Activated CD4-positive, alpha-beta T cell treated with anti-CD3 and anti-CD28 coated beads for 24 hours (primary cell): ENCODE results near the gene ACAD8.
"Not testable (repeated sequence)": the region's sequence is repeated elsewhere in the genome, so short reads cannot be mapped to it uniquely, and the experiment has no call there.

ENCODE experiments used
- DNase-seq, 2 donors: peaks; one replicate each; pipeline ENCODE4 v3.0.0-alpha.2; 2020; ENCODE audit warnings: low read depth in 2 of 2

Gene ACAD8

DNA sequence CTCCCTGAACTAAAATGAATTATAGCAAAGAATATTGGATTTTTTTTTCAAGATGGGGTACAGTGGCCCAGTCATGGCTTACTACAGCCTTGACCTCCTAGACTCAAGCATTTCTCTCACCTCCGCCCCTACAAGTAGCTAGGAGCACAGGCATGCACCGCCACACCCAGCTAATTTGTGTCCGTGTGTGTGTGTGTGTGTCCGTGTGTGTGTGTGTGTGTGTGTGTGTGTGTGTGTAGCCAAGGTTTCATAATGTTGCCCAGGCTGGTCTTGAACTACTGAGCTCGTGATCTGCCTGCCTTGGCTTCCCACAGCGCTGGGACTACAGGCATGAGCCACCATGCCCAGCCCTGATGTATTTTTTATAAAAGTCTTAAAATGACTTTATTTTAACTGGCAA is 12.8 kb upstream of the ACAD8 start:
- no peak for DNase-seq

DNA sequence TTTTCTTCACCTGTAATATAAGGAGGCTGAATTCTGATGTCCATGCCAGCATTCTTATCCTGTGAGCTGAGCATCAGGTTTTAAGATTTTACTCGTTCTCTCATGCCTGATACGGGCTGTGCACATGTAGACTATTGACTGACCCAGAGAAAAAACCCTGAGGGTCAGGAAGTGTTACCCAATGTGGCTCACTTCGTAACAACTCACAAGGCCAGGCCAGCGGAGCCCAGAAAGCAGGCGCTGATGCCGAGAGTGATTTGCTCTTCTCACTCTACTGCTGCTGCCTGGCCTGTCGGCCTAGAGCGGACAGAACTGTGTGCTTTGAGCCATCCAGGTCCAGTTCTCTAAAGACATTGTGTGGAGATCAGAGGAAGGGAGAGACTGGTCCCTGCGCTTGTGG is 11.0 kb upstream of the ACAD8 start:
- DNase-seq, result no peak

DNA sequence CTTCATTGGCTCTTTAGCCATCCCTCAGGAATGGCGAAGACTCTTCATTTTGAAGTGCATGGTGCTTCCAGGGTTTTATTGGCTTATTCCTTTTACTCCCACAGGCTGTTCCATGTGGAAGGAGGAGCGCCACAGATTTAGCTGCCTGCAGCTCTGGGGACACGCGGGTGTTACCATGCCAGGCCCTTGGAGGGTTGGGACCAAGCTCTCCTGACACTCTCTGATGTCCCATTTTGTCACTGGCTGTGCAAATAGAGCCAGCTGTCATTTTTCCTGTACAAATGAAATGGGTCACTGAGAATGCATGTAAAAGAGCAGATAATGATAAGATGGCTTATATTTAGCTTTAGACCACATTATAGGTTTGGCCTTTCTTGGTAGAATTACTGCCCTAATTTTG is 9.5 kb upstream of the ACAD8 start:
- DNase-seq, result no peak

DNA sequence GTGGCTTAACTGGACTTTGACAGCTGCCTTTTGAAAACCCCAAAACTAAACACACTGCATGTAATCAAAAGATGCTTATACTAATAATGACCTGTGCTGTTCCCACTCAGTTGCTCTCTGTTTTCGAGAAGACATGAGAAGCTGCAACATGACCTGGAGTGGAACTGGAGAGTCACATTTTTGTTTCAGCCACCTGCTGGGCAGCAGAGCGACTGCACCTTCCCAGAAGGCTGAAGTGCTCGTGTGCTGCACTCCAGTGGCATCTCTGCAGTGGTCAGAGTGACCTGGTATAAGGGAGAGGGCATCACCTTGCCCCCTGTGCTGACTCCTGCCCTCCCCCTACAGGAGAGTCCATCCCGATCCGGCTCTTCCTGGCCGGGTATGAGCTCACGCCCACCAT is 8.8 kb upstream of the ACAD8 start:
- DNase-seq, result no peak

DNA sequence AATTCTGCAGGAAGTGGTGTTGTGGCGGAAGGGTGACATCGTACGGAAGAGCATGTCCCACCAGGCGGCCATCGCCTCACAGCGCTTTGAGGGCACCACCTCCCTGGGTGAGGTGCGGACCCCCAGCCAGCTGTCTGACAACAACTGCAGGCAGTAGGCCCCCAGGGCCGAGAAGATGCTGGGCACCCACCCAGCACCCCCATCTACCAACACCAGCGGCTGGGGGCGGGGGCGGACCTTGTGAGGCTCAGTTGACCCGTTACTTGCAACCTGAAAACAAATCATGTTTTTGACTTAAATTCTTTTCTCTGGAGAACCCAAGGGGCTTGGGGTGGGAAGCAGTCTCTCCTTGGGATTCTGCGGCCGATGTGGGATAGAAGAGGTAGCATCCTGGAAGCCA is 7.9 kb upstream of the ACAD8 start:
- no peak for DNase-seq

DNA sequence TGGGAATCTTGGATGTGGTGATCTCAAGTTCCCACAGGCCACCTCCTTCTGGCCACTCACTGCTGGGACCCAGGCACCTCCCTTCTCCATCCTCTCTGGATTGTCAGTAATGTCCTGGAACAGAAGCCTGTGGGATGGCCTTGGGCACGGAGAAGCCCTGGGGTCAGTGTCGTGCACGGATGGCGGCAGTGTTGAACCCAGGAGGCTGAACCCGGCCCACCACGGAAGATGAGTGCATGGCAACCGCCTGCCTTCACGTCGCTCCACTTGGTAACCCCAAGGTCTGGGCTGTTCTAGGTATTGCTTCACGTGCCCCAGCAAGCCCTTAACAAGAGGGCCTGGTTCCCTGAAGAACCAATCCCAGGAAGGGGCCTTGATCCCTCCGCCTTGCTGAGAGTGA is 7.3 kb upstream of the ACAD8 start:
- DNase-seq, result no peak

DNA sequence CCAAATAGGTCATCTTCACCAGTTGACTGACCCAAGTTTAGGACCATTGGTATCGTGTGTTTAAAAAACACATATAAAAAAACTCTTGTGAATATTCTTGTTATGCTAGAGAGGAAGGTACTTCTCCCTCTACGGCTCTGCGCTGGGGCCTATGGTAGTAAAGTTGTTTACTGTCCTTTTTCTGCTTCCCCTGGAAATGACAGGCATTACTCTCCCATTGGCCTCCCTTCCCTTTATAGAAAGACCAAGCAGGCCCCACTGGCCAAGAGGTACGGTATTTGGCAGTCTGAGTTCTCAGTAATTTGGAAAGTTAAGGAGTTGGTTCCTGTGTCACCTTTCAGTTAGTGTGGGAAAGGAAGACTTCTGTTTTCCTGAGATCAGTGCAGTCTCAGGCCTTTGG is 6.7 kb upstream of the ACAD8 start:
- no peak for DNase-seq

DNA sequence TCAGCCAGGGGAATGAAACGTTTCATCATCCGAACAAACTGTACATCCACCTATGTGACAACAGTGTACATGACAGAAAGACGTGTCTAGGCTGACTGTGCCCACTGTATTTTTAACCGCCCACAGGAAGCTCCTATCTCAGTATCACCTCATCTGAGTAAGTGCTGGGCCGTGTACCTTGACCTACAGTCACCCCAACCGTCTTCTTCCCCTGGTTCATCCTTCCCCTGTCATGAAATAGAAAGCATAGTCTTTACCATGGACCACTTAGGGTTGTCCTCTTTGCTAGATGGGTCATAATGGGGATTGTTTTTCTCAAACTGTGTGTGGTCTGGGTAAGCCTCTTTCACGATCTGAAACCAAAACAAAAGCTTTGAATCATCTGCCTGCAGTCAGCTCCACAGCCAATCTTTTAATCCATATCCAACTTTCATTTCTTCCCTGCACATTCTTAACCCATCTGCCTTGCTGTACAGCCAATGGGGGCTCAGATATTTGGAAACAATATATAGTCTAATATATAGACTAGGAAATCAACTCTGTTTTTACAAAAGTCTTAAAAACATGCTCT is 4.4 kb upstream of the ACAD8 start:
- no peak for DNase-seq

DNA sequence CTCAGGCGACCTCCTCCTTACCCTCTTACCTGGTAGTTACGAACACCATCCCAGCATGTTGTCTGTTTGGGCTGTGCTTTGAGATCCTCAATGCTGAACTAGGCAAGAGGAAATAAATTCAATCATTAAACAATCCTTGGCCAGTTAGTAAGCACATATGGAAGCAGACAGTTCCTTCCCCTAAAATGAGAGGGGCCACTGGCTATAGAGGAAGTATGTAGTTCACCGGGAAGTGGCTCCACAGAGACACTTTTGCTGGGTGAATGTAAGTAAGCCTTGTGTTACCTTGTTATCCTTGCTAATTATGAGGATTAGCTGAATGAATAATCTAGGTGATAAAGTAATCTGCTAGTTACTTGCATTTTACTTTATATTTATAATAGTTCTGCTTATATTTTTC is 3.1 kb upstream of the ACAD8 start:
- no peak for DNase-seq

DNA sequence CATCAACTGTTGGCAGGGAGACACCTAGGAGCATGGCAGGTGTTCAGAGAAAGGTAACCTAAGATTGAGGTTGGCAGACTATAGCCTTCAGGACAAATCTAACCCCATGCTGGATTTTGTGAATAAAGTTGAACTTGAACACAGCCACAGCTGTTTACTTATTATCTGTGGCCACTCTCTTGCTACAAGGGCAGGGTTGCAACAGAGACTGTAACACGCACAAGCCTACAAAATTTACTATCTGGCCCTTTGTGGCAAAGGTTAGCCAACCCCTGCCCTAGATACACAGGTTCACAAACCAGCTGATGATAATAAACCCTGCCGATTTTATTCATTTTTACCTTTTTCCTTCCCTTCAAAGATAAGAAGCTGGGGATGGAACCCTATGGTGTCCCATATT is 2.7 kb upstream of the ACAD8 start:
- DNase-seq, result no peak

DNA sequence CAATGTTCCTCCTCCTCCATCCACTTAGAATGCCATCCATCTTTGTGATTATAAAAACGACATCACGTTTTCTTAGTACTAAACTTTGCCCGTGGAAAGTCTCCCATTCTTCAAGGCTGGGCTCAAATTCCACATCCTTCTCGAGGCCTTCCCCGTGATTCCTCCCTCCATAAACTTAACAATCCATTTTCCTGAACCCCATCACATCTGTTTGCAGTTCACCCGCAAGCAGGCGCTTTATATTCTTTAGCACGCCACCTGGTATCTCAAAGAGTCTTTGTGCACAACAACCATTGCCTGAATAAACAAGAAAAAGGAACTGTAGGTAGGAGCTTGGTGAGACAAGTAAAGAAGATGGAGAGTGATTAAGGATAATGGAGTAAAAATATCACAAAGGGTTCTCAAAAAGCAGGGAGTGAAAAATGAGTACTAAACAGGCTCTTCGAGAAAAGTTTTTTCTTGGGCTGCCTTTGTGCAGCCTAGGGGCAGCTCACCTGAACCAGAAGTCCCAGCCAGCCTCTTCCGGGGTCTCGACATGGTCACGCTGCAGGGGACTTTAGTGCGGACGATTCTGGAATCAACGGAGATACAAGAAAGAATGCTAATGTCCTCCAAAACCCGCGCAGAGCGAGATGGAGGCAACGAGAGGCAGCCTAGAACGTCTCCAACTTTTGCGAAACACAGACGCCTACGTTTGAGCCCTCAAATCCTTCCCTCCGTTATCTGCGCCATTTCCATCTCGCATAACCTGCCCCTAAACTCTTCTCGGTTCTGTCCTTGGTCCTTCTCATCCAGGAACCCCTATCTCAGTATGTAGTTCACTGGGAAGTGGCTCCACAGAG is 801 bp upstream of the ACAD8 start:
- DNase-seq, result no peak

DNA sequence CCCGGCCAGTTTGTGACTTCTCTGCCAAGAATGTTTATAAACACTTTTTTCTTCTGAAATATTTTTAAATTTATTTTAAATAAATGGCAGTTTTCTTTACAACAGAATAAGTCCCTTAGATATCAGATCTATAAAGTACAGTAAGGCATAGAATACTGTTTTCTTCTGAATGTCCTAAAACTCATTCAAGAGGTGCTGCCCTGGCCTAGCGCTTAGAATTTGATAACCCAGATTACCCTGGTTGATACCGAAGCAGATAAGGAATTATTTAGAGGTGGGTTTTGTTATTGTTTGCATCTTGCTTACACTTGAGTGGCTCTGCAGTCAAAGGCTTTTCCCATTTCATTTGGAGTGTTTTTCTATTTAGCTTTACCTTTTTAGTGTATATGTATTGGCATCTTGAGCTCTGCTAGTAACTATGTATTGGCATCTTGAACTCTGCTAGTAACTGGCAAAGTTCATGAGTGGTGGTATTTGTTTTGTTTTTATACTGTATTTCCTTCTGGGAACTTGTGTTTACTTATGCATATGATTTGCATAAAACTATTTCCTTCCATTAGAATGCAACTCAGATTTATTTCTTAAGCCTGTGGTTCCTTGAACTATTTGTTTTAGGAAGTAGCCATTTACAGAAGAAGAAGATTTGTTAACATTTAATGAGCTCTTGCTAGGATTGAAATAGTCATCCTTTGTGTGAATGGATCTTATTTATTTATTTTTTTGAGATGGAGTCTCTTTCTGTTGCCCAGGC is 1.2 kb downstream of the ACAD8 start:
- DNase-seq, result no peak

DNA sequence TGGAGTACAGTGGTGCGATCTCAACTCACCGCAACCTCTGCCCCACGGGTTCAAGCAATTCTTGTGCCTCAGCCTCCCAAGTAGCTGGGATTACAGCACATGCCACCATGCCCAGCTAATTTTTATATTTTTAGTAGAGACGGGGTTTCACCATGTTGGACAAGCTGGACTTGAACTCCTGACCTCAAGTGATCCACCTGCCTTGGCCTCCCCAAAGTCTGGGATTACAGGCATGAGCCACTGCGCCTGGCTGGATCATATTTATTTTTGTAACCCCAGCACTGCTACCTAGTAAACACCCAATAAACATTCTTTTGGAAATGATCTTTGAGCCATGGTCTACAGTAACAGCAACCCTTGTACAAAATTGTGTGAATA is 1.8 kb downstream of the ACAD8 start:
- not testable (repeated sequence) for DNase-seq

DNA sequence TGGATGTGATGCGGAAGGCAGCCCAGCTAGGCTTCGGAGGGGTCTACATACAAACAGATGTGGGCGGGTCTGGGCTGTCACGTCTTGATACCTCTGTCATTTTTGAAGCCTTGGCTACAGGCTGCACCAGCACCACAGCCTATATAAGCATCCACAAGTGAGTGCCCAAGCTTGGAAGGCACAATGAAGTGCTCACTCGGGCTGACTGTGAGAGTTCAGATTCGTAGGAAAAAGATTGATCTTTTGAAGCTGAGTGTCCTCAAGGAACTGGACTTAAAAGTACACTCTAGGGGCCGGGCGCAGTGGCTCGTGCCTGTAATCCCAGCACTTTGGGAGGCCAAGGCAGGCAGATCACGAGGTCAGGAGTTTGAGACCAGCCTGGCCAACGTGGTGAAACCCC is 3.7 kb downstream of the ACAD8 start:
- DNase-seq, result no peak

DNA sequence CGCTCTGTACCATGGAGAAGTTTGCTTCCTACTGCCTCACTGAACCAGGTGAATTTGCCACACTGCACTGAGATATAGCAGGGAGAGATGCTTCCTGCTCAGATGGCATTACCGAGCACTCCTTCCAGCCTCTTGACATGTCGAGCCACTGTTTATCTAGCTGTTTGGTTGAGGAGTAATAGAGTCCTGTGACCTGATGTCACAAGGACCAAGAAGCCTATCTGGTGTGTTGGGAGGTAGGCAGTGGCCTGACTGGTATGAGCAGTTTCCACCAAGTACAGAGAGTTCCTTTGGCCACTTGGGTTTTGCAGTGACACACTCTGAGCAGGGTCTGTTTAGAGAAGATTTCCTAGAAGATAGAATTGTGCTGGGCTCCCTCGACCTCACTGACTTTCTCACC is 5.2 kb downstream of the ACAD8 start:
- no peak for DNase-seq

DNA sequence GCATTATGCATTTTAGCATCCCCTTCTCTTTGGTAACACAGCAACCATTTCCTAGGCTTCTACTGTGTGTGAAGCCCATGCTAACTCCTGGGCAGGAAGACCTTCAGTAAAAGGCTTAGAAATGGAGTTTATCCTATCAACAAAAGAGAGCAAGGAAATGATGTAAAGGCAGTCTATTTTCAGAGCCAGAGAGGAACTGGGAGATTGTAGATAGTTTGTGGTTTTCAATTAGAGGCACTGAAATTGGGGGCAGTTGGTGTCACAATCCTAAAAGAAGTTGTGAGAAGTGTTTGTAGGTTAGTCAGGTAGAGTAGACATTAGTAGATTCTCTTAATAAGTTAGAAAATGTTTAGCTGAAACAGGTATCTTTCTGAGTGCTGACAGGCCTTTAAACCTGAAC is 7.1 kb downstream of the ACAD8 start:
- no peak for DNase-seq

DNA sequence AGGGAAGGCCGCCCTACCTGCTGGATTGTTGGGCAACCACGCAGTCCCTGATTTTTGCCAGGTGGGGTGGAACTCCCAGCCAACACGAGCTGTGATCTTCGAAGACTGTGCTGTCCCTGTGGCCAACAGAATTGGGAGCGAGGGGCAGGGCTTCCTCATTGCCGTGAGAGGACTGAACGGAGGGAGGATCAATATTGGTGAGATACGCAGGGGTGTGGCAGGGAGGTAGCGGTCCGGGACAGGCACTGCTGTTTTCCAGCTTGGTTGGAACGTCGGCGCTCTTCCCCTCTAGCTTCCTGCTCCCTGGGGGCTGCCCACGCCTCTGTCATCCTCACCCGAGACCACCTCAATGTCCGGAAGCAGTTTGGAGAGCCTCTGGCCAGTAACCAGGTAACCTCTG is 7.6 kb downstream of the ACAD8 start:
- no peak for DNase-seq

DNA sequence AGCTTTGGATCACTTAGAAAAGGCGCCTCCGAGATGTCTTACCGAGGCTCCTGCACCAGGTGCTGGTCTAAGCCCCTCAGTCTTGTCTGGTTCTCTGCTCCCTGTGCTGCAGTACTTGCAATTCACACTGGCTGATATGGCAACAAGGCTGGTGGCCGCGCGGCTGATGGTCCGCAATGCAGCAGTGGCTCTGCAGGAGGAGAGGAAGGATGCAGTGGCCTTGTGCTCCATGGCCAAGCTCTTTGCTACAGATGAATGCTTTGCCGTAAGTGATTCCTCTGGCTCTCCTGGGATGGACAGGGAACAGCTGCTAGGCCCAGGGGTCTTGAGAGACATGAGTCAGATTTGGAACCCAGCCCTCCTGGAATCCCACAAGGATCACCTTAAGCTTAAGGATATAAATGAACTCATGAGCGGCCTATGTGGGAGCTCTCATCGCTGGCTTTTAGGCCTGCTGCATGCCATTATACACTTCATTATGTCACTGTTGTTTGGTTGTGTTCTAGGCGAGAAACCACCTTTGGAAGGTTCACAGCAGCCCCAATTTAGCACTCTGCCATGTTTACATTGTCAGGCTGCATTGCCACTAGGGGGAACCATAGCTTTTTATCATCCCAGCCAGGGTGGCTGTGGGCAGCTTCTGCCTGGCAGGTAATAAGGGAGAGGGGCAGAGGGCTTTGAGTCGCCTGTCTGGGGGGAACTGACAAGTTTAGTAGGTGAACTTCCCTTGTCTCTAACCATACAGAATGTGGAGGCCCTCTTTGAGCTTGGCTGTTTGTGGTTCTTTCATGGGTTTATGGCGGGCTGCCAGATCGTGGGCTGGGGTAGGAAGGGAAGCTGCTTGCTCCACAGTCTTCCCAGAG is 8.5 kb downstream of the ACAD8 start:
- no peak for DNase-seq

DNA sequence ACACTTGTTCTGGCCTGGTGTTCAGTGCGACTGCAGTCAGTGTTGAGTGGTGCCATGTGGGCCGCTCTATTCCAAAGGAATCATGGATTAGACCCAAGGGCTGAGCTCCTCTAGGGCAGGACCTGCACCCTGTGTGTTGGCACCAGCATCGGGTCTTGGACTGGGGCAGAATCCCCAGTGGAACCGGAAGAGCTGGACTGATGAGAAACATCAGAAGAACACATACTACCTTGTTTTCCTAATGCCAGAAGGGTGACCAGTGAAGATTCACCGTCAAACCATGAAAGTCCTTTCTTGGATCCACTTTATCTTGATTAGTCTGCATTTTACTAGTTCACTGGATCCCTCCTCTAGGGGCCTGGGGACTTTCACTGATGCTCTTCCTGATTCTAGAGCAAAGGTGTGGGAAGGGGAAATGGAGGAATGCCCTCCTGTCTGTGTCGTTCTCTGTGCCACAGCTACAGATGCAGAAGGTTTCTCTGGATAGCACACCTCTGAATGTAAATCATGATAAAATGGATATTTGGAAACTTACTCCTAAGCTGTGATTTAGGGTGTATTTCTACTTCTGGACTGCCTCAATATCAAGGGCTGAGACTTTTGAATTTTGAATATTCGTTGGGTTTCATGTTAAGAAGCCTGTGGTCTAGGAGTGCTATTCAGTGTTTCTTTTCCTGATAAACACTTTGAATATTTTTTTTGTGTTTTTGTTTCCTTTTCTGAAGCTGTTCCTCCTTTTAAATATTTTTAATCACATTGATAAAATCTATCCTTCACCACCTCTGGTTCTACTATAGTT is 11.8 kb downstream of the ACAD8 start:
- DNase-seq, result no peak

DNA sequence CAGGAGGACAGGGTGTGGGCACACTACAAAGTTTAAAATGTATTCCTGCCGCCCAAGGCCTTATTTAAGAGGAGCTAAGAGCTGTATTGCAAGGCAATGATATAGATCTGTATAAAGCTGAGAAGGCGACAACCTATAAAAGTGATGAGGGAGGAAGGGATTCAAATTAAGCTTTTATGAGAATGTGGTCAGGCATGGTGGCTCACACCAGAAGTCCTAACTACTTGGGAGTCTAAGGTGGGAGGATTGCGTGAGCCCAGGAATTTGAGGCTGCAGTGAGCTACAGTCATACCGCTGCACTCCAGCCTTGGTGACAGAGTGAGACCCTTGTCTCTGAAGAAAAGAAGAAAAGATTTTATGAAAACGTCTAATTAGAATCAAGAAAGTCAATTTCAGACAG is 13.1 kb downstream of the ACAD8 start:
- DNase-seq, result no peak

DNA sequence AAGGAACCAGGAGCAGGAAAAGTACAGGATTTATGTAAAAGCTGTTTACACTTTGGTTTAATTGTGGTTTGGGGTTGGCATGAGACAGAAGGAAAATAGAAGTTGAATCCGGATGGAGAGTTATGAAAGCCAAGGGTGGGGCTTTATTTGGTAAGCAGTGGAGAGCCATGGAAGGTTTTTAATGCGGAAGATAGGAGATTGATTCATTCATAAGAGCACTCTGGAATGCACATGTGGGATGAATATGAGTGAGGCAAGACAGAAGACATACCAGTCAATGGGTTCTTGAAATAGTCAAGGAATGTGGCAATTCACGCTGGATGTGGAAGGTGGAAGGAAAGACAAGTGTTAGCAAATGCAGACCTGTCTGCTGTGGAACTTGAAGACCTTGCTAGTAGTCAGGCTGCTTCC is 13.5 kb downstream of the ACAD8 start:
- DNase-seq, result no peak
